Measurements from ENCODE around the gene IL25.
"Not testable (repeated sequence)": the region's sequence is repeated elsewhere in the genome, so short reads cannot be mapped to it uniquely, and the experiment has no call there.

The IL25 gene

GRCh38 chr14:23376482-23377197, 4.0 kb downstream of the IL25 start, which contains the start of gene CMTM5:
CMTM5 (plus strand) TSS chr14:23377046; CDS start chr14:23377252, 206 bp downstream.
- no peak for DNase-seq

GRCh38 chr14:23377198-23377550, 4.6 kb downstream of the IL25 start:
- DNase-seq = no peak

GRCh38 chr14:23377573-23378563, 5.3 kb downstream of the IL25 start:
- no peak for DNase-seq

GRCh38 chr14:23378612-23379220, 6.1 kb downstream of the IL25 start:
- no peak for DNase-seq

- DNase-seq = peak; percentile 12 to 56 (median 40)
Measured at GRCh38 chr14:23379366-23380196, 7.0 kb downstream of the IL25 start.

- no peak for DNase-seq
Measured at GRCh38 chr14:23380197-23380914, 7.7 kb downstream of the IL25 start.

GRCh38 chr14:23380976-23381375, 8.4 kb downstream of the IL25 start:
- no peak for DNase-seq

GRCh38 chr14:23381871-23382270, 9.3 kb downstream of the IL25 start:
- no peak for DNase-seq

GRCh38 chr14:23382276-23382675, 9.7 kb downstream of the IL25 start:
- no peak for DNase-seq

GRCh38 chr14:23382731-23383440, 10.3 kb downstream of the IL25 start:
- DNase-seq = no peak

GRCh38 chr14:23384364-23385080, 11.9 kb downstream of the IL25 start:
- DNase-seq = no peak

GRCh38 chr14:23385244-23385641, 12.6 kb downstream of the IL25 start:
- DNase-seq = no peak

- DNase-seq = no peak
Measured at GRCh38 chr14:23385642-23386265, 13.1 kb downstream of the IL25 start.

- not testable (repeated sequence) for DNase-seq
Measured at GRCh38 chr14:23386266-23386657, 13.7 kb downstream of the IL25 start.

GRCh38 chr14:23386999-23387398, 14.4 kb downstream of the IL25 start:
- no peak for DNase-seq

- DNase-seq = no peak
Measured at GRCh38 chr14:23387916-23388882, 15.6 kb downstream of the IL25 start.

GRCh38 chr14:23388996-23389395, 16.4 kb downstream of the IL25 start:
- no peak for DNase-seq

- no peak for DNase-seq
Measured at GRCh38 chr14:23389396-23389795, 16.8 kb downstream of the IL25 start.

GRCh38 chr14:23389871-23390270, 17.3 kb downstream of the IL25 start:
- not testable (repeated sequence) for DNase-seq

Measured in T-helper 2 cell (primary cell).